ENCODE data around the gene ABCA3. TPM values are rescaled to one million over a fixed set of nuclear protein-coding genes. Genes with fewer than 3 reads are reported as not detected.

ABCA3 gene
- total RNA-seq, 1 donor from 2014 or later = 17.1 TPM

DNA sequence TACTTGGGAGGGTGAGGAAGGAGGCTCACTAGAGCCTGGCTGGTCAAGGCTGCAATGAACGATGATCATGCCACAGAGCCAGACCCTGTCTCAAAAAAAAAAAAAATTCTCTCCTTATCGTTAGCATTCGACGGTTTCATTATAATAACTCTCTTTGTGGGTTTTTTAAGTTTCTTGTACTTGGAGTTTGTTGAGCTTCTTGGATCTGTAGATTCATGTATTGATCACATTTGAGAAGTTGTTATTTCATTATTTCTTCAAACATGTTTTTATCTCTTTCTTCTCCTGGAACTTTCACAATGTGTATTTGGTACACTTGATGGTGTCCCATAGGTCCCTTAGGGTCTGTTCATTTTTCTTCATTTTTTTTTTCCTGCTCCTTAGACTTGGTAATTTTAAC is 16.8 kb upstream of the ABCA3 start:
- no peak overlapping the region for H3K4me3 ChIP-seq (ENCODE audit: low read depth, low read length)
- no peak for DNase-seq (ENCODE audit: low read depth)

DNA sequence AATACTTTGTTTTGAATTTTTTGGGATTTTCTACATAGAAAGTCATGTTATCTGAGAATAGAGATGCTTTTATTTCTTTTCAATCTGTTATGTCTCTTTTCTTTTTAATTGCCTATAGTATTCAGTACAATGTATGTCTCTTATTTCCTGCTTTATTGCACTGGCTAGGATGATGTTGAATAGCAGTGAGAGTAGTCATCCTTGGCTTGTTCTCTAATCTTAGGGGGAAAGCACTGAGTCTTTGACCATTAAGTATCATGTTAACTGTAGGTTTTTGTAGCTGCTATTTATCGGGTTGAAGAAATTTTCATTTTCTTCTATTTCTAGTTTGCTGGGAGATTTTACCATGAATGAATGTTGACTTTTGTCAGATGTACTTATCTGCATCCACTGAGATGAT is 10.0 kb upstream of the ABCA3 start:
- TF ChIP-seq, protein P1, sequence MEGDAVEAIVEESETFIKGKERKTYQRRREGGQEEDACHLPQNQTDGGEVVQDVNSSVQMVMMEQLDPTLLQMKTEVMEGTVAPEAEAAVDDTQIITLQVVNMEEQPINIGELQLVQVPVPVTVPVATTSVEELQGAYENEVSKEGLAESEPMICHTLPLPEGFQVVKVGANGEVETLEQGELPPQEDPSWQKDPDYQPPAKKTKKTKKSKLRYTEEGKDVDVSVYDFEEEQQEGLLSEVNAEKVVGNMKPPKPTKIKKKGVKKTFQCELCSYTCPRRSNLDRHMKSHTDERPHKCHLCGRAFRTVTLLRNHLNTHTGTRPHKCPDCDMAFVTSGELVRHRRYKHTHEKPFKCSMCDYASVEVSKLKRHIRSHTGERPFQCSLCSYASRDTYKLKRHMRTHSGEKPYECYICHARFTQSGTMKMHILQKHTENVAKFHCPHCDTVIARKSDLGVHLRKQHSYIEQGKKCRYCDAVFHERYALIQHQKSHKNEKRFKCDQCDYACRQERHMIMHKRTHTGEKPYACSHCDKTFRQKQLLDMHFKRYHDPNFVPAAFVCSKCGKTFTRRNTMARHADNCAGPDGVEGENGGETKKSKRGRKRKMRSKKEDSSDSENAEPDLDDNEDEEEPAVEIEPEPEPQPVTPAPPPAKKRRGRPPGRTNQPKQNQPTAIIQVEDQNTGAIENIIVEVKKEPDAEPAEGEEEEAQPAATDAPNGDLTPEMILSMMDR (conservative IDR thresholded peaks at IDR 0.05; ENCODE audit: low read depth, low read length) = no peak
- H3K4me3 ChIP-seq (ENCODE audit: low read depth, low read length) = no peak overlapping the region
- no peak for DNase-seq (ENCODE audit: low read depth)

More for the DNA sequence above, 16.8 kb upstream of the ABCA3 start:
- TF ChIP-seq, protein P1 (conservative IDR thresholded peaks at IDR 0.05; ENCODE audit: low read depth, low read length) = no peak

DNA sequence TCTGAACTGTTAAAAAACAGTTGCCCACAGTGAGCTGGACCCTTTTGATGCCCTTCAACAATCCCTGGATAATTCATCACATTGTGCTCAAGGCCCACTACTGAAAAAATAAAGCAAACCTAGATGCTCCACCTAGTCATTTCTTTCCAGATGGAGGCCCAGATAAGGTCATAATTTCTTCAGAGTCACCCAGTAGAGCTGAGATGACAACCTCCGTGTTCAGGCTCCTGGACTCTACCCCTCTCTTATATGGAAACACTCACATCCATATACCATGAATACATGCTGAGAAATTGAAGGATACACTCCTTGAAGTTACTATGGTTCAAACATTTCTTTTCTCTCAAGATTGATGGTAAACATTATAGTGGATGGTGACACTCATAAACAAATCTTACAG is 2.7 kb upstream of the ABCA3 start:
- H3K4me3 ChIP-seq (ENCODE audit: low read depth, low read length) = no peak overlapping the region
- DNase-seq (ENCODE audit: low read depth) = no peak
- TF ChIP-seq, protein P1 (conservative IDR thresholded peaks at IDR 0.05; ENCODE audit: low read depth, low read length) = no peak

DNA sequence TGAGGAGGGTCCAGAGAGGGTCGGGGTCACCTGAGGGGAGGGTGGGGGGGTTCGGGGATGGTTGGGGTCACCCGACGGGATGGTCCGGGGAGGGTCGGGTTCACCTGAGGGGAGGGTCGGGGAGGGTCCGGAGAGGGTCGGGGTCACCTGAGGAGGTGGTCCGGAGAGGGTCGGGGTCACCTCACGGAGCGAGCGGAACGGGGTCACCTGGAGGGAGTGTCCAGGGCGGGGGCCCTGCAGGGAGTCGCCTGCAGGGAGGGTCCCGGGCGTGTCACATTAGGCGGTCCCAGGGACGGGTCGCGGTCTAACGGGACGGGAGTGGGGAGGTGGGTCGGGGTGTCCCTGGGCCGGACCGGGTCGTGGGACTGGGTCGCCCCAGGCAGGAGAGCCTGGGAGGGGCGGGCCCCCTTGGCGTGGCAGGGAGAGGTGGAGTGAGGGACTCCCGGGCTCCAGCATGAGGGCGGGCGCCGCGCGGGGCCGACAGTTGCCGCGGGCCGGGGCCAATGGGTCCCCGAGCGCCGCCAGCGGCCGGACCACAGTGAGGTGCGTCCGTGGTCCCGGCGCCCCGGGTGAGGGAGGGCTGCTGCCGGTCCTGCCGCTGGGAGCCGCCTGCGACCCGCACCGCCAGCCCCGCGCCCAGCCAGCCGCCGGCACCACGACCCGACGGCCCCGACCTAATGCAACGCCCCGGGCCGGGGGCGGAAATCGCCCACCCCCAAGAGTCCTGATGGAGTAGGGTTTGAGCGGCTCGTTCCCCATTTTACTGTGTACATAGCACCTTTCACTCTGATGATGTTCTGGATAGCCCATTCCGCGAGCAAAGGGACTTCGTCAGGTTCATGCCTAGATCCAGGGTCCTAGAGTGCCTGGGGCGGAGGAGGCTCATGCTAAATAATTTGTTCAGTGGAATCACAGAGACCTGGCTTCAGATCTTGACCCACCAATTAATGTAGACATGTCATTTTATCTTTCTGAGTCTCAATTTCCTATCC is 1.2 kb upstream of the ABCA3 start:
- TF ChIP-seq, protein P1 (conservative IDR thresholded peaks at IDR 0.05; ENCODE audit: low read depth, low read length) = no peak
- H3K4me3 ChIP-seq (ENCODE audit: low read depth, low read length) = no peak overlapping the region
- DNase-seq (ENCODE audit: low read depth) = no peak

DNA sequence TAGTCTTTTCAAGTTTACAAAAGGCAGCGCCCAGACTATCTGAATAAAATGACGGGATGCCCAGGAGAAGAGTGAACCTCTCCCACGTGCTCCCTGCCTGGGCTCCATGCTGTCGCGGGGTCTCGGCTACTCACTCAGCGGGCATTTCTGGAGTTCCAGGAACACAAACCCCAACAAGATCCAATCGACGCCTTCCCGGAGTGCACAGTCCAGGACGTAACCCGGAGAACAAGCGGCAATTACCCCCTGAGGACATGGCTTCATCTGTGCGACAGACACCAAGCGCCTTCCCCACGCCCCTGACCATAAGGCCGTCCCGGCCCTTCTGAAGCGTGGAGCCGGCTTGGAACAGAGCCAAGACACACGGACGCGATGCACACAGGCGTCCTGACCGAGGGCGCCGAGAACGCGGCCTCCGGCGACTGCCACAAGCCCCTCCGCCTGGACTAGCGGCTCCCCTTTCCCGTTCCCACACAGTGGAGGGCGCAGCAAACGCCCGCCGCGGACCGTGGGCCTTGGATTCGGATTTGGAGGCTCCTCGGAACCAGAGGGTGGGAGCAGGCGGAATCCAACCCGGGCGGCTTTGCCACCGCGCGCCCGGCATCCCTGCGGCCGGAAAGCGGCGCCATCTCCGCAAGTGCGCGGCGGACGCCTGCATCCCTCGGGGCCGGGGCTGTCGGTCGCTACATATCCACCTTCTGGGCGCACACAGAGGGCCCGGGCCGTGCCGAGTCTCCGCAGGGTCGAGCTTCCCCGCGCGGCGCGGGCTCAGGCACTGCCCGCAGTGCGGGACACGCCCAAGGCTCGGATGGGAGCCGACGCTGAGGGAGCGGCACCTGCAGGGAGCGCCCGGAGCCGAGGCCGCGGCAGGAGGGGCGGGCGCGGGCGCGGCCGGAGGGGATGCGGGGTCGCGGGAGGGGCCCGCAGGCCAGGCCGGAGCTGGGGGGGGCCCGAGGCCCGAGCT is 725 bp downstream of the ABCA3 start:
- peak overlapping the region; percentile 80 for H3K4me3 ChIP-seq (ENCODE audit: low read depth, low read length)
- TF ChIP-seq, protein P1 (conservative IDR thresholded peaks at IDR 0.05; ENCODE audit: low read depth, low read length) = peak; percentile 5
- no peak for DNase-seq (ENCODE audit: low read depth)

DNA sequence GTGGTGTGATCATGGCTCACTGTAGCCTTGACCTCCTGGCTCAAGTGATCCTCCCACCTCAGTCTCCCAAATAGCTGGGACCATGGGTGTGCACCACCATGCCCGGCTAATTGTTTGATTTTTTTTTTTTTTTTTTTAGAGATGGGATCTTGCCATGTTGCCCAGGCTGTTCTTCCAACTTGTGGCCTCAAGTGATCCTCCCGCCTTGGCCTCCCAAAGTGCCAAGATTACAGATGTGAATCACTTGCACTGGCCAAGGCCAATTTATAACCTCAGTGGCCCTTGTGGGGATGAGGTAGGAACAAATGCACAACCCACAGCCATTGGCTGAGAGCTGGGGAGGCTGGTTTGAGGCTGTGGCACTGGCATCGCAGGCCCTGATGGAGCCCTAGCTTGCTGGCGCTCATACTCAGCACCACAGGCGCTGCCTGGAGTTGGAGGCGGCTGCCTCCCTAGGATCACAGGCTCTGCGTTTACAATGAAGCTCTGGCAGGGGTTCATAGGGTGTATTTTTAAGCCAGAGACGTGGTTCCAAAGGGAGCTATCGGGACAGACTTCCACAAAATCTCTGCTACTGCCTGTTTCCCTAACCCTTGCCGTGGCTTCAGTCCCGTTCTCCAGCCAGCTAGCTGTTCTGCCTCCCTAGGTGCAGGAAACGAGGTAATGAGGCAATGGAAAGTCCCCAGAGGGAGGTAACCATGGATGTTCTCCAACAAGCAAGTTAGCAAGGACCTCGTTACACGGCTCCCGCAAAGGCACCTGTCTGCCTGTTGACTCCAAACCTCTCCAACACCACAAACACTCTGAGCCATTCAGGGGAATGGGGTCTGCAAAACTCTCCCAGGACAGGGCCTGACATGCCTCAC is 2.9 kb downstream of the ABCA3 start:
- TF ChIP-seq, protein P1 (conservative IDR thresholded peaks at IDR 0.05; ENCODE audit: low read depth, low read length) = no peak
- H3K4me3 ChIP-seq (ENCODE audit: low read depth, low read length) = no peak overlapping the region
- no peak for DNase-seq (ENCODE audit: low read depth)
